Stimulated activated naive B cell treated with anti-CD40 and anti-IgM and Interleukin-4, amounts not matched to agents 10 μg/mL and 1 μg/mL and 100 μg/mL, for 72 hours (primary cell): ENCODE results near the gene NPFF.
"Not testable (repeated sequence)": the region's sequence is repeated elsewhere in the genome, so short reads cannot be mapped to it uniquely, and the experiment has no call there.

Experiments
- ATAC-seq, 2 donors: fragments of 150-1000 bp; cut with Tn5 transposase; replicated peaks; 2 replicates each; pipeline ENCODE4 v1.10.0; 2021; ENCODE audit warnings: moderate library complexity in 1 of 2
- DNase-seq: peaks from one replicate; pipeline ENCODE4 v3.0.0; 2021
- H3K27ac Mint-ChIP-seq: one replicate; pipeline ENCODE4 v1.8.0; 2022; ENCODE audit warnings: mild to moderate bottlenecking, mixed read lengths
- H3K27me3 Mint-ChIP-seq, 2 donors: one replicate each; pipeline ENCODE4 v1.8.0; 2022; ENCODE audit warnings: mixed read lengths in 2 of 2
- H3K36me3 Mint-ChIP-seq, 2 donors: one replicate each; pipeline ENCODE4 v1.8.0; 2022; ENCODE audit warnings: mixed read lengths in 2 of 2, mild to moderate bottlenecking in 1 of 2
- H3K4me1 Mint-ChIP-seq, 2 donors: one replicate each; pipeline ENCODE4 v1.8.0; 2022; ENCODE audit warnings: mixed read lengths in 2 of 2, mild to moderate bottlenecking in 1 of 2
- H3K4me3 Mint-ChIP-seq, 2 donors: one replicate each; pipeline ENCODE4 v1.8.0; 2022; ENCODE audit warnings: mild to moderate bottlenecking in 2 of 2, mixed read lengths in 2 of 2, moderate library complexity in 1 of 2
- H3K9me3 Mint-ChIP-seq, 2 donors: one replicate each; pipeline ENCODE4 v1.8.0; 2022; ENCODE audit warnings: mixed read lengths in 2 of 2, mild to moderate bottlenecking in 1 of 2

NPFF gene, protein sequence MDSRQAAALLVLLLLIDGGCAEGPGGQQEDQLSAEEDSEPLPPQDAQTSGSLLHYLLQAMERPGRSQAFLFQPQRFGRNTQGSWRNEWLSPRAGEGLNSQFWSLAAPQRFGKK

DNA sequence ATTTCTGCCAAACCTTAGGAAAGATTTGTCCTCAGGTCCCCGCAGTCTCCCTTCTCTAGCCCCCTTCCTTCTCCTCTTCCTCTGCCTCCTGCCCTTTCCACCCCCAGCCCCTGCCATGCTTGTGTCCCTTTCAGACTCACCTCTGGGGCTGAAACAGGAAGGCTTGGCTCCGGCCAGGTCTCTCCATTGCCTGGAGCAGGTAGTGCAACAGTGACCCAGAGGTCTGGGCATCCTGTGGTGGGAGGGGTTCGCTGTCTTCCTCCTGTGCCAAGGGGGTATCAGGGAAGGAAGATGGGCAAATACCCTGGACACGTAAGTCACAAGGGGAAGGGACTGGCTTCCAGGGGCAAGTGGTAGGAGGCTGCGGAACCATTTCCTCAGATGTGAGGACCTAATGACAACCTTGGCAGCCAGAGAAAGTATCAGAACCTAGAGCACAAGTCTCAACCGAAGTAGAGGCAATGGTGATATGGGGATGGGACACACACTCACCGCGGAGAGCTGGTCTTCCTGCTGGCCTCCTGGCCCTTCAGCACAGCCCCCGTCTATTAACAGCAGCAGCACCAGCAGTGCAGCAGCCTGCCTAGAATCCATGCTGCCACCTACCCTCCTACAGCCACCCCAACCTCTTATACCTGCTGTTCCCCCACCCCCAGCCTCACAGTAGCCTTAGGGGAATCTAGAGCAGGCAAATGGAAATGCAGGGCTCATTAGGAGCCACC is at the start of gene NPFF:
Gene NPFF, minus strand, starts transcription at position 604 of the 722 bp plus-strand sequence. Its CDS starts 10 bp downstream, at position 594.
- no peaks in the 10 kb centered on the region for H3K27me3 Mint-ChIP-seq
- H3K27ac Mint-ChIP-seq = peak within 1 kb of the TSS; percentile 81
- no peak within 1 kb of the TSS for H3K4me3 Mint-ChIP-seq
- peaks cover 34 to 47% of the 10 kb centered on the region in 2 donors for H3K36me3 Mint-ChIP-seq
- H3K9me3 Mint-ChIP-seq = peaks cover 0 to 1% of the 10 kb centered on the region in 2 donors
- peaks cover 20 to 33% of the 10 kb centered on the region in 2 donors for H3K4me1 Mint-ChIP-seq
- ATAC-seq (no peak), DNase-seq (no peak)

DNA sequence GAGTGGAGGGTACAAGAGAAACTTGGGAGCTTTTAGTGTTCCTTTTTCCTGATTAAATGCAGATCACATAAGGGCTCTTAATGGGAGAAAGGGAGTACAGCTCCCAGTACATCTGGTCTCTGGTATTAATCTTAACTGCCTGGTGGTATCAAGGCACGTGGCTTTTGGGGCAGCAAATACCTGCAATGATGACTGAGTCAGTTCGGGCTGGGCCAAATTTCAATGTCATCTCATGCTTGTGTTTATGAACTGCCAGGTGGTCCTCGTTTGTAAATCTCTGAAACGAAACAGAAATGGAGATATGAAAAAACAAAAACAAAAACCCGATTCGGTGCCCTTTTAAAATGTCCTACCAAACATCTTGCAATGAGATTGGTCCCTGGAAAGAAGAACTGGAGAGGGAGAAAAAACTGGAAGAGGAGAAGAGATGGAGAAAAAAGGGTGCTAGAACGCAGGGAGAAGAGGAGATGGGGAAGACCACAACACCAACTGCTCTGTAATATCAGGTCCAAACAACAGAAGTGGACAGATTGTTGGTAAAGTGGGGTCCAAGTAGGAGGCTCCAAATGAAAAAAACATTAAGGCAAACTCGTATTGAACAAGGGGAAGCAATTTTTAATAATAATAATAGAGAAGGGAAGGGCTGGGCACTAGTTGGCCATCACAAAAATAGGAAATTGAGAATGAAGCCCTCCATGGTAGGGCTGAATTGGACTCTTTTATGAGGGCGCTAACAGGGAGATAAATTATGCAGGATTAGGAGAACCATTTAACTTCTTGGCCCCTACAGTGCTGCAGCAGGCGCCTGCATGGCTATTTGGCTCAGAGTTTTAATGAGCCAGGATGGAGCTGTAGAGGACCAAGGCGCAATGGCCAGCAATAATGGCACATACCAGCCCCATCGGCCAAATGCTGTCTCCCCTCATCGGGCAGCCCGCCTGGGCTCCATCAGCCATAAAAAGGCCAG is 45.4 kb upstream of the NPFF start:
- no peak overlapping the region for H3K27ac Mint-ChIP-seq

DNA sequence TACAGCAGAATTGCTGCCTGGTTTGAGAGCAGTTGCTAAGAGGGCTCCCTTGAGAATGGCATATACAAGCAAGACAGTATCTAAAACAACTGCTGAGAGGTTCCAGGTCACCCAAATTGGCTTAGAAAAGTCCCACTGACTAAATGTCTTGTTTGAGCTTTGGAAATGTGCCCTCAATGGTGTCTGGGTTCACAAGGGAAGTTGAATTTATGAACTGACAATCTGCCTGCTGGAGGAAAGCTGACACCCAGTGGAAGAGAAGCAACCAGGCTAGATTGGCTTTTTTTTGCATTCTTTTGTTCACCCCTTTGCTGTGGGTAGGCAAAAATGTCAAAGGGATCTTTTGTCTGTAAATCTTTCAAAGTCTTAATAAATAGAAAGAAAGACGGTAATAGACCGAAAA is 44.6 kb upstream of the NPFF start:
- ATAC-seq (no peak), DNase-seq (no peak)
- H3K4me1 Mint-ChIP-seq = no peaks in the 10 kb centered on the region
- no peaks in the 10 kb centered on the region for H3K27me3 Mint-ChIP-seq
- H3K4me3 Mint-ChIP-seq = no peak overlapping the region
- peaks cover 3 to 26% of the 10 kb centered on the region in 2 donors for H3K36me3 Mint-ChIP-seq
- no peaks in the 10 kb centered on the region for H3K9me3 Mint-ChIP-seq
- H3K27ac Mint-ChIP-seq = no peak overlapping the region

More for the DNA sequence above, 45.4 kb upstream of the NPFF start:
- no peak for ATAC-seq
- Mint-ChIP-seq H3K4me3 (no peak overlapping the region), H3K9me3 (no peaks in the 10 kb centered on the region), H3K27me3 (no peaks in the 10 kb centered on the region), H3K36me3 (peaks cover 0 to 28% of the 10 kb centered on the region in 2 donors), H3K4me1 (no peaks in the 10 kb centered on the region)
- no peak for DNase-seq

DNA sequence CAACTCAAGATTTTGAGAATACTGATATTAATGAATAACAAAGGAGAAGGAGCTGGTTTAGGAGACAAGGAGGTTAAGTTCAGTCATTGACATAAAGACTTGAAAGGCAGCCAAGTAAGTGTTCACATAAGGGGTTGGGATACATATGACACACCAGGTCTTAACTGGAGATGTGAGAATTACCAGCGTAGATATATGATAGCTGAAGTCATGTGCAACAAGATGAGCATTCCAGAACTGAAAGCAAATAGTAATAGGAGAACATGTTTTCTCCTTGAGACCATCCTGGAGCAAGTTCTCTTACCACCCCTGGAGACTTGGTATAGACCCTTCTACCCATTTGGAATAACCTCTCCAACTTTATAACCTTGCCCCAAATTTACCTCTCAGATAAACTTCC is 43.3 kb upstream of the NPFF start:
- Mint-ChIP-seq H3K4me3 (no peak overlapping the region), H3K36me3 (peaks cover 3 to 26% of the 10 kb centered on the region in 2 donors), H3K4me1 (no peaks in the 10 kb centered on the region), H3K9me3 (no peaks in the 10 kb centered on the region), H3K27ac (no peak overlapping the region), H3K27me3 (no peaks in the 10 kb centered on the region)
- DNase-seq (no peak), ATAC-seq (no peak)

DNA sequence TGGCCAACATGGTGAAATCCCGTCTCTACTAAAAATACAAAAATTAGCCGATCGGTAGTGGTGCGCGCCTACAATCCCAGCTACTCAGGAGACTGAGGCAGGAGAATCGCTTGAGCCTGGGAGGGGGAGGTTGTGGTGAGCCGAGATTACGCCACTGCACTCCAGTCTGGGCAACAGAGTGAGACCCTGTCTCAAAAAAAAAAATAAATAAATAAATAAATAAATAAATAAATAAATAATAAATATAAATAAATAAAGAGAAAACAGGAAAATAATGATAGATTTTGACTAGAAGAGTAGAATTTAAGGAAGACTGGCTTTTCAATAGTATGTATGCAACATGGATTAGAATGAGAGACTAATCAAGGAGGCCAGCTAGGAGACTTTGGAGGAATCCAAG is 42.8 kb upstream of the NPFF start:
- H3K4me1 Mint-ChIP-seq, H3K4me3 Mint-ChIP-seq, DNase-seq, H3K27me3 Mint-ChIP-seq, ATAC-seq, H3K9me3 Mint-ChIP-seq, H3K27ac Mint-ChIP-seq: not testable (repeated sequence)
- H3K36me3 Mint-ChIP-seq = peaks cover 3 to 26% of the 10 kb centered on the region in 2 donors

DNA sequence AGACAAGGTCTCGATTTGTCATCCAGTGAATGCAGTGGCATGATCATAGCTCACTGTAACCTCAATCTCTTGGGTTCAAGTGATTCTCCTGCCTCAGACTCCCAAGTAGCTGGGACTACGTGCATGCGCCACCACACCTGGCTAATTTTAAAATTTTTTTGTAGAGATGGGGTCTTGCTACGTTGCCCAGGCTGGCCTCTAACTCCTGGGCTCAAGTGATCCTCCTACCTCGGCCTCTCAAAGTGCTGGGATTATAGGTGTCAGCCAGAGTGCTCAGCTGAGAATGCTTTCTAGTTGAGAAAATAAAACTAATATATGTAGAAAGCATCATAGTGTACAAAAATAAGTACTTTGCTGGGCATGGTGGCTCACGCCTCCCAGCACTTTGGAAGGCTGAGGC is 41.1 kb upstream of the NPFF start:
- not testable (repeated sequence) for H3K4me3 Mint-ChIP-seq, ATAC-seq, DNase-seq, H3K27me3 Mint-ChIP-seq, H3K27ac Mint-ChIP-seq, H3K9me3 Mint-ChIP-seq, H3K4me1 Mint-ChIP-seq
- H3K36me3 Mint-ChIP-seq = peaks cover 3 to 29% of the 10 kb centered on the region in 2 donors

DNA sequence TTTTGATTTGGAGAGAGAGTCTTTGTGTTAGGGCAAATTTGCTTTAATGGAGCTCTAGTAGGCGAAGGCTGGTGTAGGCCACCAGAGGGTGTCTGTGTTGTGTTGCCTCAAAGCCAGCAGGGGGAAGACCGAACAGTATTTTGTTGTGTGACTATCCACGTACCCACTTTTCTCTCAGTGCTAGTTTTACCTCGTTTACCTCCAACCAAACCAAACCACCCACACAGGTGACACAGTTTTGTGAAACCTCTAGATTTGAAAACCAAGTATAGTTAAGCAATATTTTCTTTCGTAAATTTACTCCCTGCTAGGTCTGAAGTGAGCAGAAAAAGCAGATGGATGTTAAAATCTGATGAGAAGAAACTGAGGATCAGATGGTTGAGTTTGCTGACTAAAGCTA is 36.3 kb upstream of the NPFF start:
- Mint-ChIP-seq H3K27me3 (no peaks in the 10 kb centered on the region), H3K4me1 (peaks cover 3 to 6% of the 10 kb centered on the region in 2 donors), H3K9me3 (no peaks in the 10 kb centered on the region), H3K36me3 (peaks cover 10 to 21% of the 10 kb centered on the region in 2 donors), H3K27ac (peak overlapping the region; percentile 56), H3K4me3 (no peak overlapping the region)
- DNase-seq (peak; percentile 35), ATAC-seq (peak; percentile 96 to 98)

DNA sequence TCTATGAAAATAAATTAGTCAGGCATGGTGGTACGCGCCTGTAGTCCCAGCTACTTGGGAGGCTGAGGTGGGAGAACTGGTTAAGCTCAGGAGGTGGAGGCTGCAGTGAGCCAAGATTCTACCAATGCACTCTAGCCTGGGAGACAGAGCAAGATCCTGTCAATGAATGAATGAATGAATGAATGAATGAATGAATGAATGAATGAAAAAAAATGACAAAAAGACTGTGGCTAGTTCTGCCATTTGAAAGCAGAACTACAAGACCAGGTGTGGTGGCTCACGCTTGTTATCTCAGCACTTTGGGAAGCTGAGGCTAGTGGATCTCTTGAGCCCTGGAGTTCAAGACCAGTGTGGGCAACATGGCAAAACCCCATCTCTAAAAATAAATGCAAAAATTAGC is 32.2 kb upstream of the NPFF start:
- H3K9me3 Mint-ChIP-seq = no peaks in the 10 kb centered on the region
- H3K4me1 Mint-ChIP-seq = peaks cover 3 to 6% of the 10 kb centered on the region in 2 donors
- peaks cover 19 to 36% of the 10 kb centered on the region in 2 donors for H3K36me3 Mint-ChIP-seq
- H3K27ac Mint-ChIP-seq = no peak overlapping the region
- no peak for DNase-seq
- H3K4me3 Mint-ChIP-seq = no peak overlapping the region
- no peaks in the 10 kb centered on the region for H3K27me3 Mint-ChIP-seq
- ATAC-seq = no peak

DNA sequence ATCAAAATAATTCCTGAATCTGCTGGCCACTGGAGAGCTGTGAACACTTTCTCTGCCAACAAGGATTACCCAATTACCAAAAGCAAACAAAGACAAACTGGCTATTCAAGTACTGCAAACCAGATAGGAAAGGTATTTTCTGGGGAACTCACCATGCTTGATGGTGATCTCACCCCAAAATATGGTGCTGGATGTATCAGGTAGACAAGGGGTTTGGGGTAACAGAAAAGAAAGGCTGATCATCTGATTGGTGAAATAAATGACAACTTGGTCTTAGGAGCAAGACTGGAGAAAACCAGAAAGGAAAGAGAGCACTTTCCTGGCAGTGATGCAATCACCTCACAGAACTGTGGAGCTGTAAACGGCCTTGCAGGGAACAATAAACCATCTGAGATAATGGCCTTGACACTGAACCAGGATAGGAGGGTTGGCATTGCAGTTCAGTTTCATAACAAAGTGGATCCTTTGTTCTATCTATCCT is 31.0 kb upstream of the NPFF start:
- Mint-ChIP-seq H3K27me3 (no peaks in the 10 kb centered on the region), H3K36me3 (peaks cover 26 to 39% of the 10 kb centered on the region in 2 donors)

DNA sequence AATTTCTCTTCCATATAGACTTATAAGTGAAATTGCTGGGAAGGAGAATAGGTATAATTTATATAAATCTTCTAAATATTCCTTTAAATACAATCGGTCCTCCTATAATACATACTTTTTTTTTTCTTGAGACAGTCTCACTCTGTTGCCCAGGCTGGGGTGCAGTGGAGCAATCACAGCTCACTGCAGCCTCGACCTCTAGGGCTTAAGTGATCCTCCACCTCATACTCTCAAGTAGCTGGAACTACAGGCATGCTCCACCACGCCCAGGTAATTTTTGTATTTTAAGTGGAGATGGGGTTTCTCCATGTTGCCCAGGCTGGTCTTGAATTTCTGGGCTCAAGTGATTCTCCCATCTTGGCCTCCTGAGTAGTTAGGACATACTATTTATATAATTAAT is 29.7 kb upstream of the NPFF start:
- no peaks in the 10 kb centered on the region for H3K9me3 Mint-ChIP-seq
- no peak overlapping the region for H3K4me3 Mint-ChIP-seq
- no peak for DNase-seq

More for the DNA sequence above, 31.0 kb upstream of the NPFF start:
- DNase-seq (no peak), ATAC-seq (no peak)
- Mint-ChIP-seq H3K27ac (no peak overlapping the region), H3K4me1 (no peaks in the 10 kb centered on the region), H3K9me3 (no peaks in the 10 kb centered on the region), H3K4me3 (no peak overlapping the region)

DNA sequence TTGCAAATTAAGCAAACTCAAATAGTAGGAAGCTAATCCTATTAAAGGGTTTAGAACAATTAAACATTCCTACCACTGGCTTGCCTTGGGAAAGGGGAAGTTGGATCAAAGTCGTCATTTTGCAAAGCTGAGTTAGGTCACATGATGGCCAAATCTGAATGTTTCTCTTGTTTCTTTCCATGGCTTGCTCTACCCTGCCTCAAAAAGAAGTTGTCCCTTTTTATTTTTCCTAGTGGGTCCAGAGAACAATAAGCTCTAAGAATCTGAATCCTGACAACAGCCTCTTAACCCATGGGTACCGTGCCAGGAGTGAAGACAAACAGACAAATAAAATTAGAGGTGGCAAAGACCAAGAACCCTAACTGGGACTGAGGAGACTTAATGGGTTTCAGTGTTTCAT is 26.2 kb upstream of the NPFF start:
- peaks cover 35 to 46% of the 10 kb centered on the region in 2 donors for H3K36me3 Mint-ChIP-seq
- H3K4me1 Mint-ChIP-seq = no peaks in the 10 kb centered on the region
- no peak for DNase-seq
- no peak for ATAC-seq
- H3K27me3 Mint-ChIP-seq = no peaks in the 10 kb centered on the region
- H3K27ac Mint-ChIP-seq = no peak overlapping the region
- H3K9me3 Mint-ChIP-seq = no peaks in the 10 kb centered on the region
- no peak overlapping the region for H3K4me3 Mint-ChIP-seq

More for the DNA sequence above, 29.7 kb upstream of the NPFF start:
- peaks cover 34 to 47% of the 10 kb centered on the region in 2 donors for H3K36me3 Mint-ChIP-seq
- no peaks in the 10 kb centered on the region for H3K27me3 Mint-ChIP-seq
- no peaks in the 10 kb centered on the region for H3K4me1 Mint-ChIP-seq
- no peak for ATAC-seq
- H3K27ac Mint-ChIP-seq = no peak overlapping the region

DNA sequence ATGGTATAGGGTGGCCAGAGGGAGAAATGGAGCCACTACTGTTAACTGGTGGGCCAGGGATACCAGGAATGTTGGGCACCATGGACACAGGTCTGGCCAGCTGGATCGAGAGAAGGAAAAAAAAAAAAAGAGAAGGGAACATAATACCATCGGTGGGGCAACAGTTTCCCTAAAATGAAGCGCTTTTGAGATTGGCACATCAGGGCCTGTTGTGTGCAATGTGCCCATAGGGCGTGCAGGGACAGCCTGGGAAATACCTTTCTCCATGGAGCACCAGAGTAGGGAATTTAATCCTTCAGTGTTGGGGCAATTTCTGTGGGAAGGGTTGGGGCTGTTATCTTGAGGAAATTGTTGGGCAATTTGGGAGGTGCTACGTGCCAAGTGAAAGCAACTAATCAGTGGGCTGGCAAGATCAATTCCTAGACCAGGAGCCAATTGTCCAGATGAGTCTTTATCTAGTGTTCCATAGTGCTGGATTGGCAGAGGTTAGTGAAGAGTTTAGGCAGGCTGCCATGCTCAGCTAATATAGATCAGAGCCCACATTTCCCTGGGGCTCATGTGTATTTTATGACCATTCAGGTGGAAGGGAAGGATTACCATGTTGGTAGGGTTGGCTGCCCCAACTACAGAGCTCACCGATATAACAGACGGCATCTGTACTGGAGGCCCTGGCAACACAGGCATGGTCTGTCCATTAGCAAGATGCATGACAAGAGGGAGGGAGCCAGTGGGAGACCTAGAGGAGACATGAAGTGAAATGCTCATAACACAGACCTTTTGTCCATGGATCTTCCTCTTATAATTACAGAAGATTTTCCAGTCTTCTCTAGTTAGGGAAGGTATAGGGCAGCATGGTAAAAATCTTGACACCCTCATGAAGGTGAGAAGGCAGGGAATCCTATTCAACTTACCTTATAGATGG is 25.5 kb upstream of the NPFF start:
- no peak overlapping the region for H3K4me3 Mint-ChIP-seq
- ATAC-seq = no peak
- peaks cover 36 to 46% of the 10 kb centered on the region in 2 donors for H3K36me3 Mint-ChIP-seq

DNA sequence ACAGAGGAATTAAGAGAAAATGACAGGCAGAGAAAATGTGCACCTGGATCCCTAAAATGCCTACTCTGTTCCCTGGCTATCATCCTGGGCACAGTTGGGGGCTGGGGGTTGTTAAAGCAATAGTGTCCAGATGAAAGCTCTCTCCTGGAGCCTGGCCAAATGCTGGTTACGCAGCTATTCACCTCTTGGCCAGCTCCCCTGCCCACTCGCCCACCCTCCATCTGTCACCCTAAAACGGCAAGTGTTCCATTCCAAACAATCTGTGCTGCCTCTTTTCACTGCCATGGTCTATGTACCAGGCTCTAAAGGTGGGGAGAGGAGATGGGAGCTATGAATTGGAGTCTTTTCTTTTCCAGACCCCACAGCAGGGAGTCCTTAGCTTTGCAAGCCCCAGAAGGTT is 24.7 kb upstream of the NPFF start:
- DNase-seq = no peak
- no peak overlapping the region for H3K4me3 Mint-ChIP-seq

More for the DNA sequence above, 25.5 kb upstream of the NPFF start:
- H3K27ac Mint-ChIP-seq = peak overlapping the region; percentile 62
- H3K4me1 Mint-ChIP-seq = no peaks in the 10 kb centered on the region
- H3K27me3 Mint-ChIP-seq = no peaks in the 10 kb centered on the region
- no peak for DNase-seq
- H3K9me3 Mint-ChIP-seq = no peaks in the 10 kb centered on the region

More for the DNA sequence above, 24.7 kb upstream of the NPFF start:
- Mint-ChIP-seq H3K27ac (no peak overlapping the region), H3K27me3 (no peaks in the 10 kb centered on the region), H3K36me3 (peaks cover 31 to 41% of the 10 kb centered on the region in 2 donors), H3K9me3 (no peaks in the 10 kb centered on the region), H3K4me1 (no peaks in the 10 kb centered on the region)
- ATAC-seq = no peak
